ENCODE data around the gene AP5Z1. TPM values are rescaled to one million over a fixed set of nuclear protein-coding genes. Genes with fewer than 3 reads are reported as not detected.

The AP5Z1 gene
- total RNA-seq, 1 donor from 2014 or later: 111 TPM

DNA sequence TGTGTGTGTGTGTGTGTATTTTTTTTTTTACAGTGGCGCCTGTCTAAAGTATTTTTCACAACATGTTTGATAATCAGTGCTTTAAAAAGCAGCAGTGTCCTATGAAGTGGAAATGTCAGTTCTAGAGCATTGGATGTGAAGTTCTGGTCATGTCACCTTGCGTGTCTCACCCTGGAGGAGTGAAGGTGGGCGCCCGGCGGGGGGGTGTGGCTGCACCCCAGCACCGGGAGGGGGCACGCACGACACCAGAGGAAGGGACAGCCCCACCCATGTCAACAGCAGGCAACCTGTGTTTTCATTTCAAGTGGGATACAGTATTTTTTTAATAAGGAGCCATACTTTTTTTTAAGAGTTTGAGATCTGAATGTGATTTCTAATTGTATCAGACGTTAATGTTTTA, 4.5 kb upstream of the AP5Z1 start:
- no peaks in the 10 kb centered on the region for H3K9me3 Mint-ChIP-seq
- CTCF ChIA-PET: no interaction called here
- H3K4me1 Mint-ChIP-seq: peaks cover 20% of the 10 kb centered on the region
- H3K27me3 Mint-ChIP-seq: no peaks in the 10 kb centered on the region
- POLR2A ChIA-PET: no interaction called here
- ATAC-seq (ENCODE audit: low read depth) (no peak), DNase-seq (no peak)
- TF ChIP-seq, protein P1, sequence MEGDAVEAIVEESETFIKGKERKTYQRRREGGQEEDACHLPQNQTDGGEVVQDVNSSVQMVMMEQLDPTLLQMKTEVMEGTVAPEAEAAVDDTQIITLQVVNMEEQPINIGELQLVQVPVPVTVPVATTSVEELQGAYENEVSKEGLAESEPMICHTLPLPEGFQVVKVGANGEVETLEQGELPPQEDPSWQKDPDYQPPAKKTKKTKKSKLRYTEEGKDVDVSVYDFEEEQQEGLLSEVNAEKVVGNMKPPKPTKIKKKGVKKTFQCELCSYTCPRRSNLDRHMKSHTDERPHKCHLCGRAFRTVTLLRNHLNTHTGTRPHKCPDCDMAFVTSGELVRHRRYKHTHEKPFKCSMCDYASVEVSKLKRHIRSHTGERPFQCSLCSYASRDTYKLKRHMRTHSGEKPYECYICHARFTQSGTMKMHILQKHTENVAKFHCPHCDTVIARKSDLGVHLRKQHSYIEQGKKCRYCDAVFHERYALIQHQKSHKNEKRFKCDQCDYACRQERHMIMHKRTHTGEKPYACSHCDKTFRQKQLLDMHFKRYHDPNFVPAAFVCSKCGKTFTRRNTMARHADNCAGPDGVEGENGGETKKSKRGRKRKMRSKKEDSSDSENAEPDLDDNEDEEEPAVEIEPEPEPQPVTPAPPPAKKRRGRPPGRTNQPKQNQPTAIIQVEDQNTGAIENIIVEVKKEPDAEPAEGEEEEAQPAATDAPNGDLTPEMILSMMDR (IDR thresholded peaks at IDR 0.05): no peak
- intact Hi-C loops (cut with micrococcal nuclease): no loop called here
- H3K4me3 Mint-ChIP-seq: no peak overlapping the region
- peaks cover 22% of the 10 kb centered on the region for H3K36me3 Mint-ChIP-seq (ENCODE audit: low read depth)
- no peak overlapping the region for H3K27ac Mint-ChIP-seq

DNA sequence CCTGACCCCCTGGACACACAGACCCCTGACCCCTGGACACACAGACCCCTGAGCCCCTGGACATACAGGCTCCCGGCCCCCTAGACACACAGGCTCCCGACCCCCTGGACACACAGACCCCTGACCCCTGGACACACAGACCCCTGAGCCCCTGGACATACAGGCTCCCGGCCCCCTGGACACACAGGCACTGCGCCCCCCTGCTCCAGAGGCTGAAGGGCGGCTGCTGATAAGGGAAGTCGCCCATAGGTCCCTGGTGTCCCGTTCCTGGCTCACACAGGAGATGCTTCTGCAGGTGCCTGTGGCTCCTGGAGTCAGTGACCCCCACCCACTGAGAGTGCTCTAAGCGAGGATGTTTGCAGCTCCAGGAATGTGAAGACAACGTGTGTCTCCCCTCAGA, 3.7 kb upstream of the AP5Z1 start:
- Mint-ChIP-seq H3K4me1 (peaks cover 27% of the 10 kb centered on the region), H3K27ac (no peak overlapping the region), H3K9me3 (no peaks in the 10 kb centered on the region), H3K4me3 (no peak overlapping the region), H3K36me3 (ENCODE audit: low read depth) (peaks cover 20% of the 10 kb centered on the region), H3K27me3 (no peaks in the 10 kb centered on the region)
- ChIA-PET POLR2A (no interaction called here), CTCF (no interaction called here)
- TF ChIP-seq, protein P1 (IDR thresholded peaks at IDR 0.05): no peak
- ATAC-seq (ENCODE audit: low read depth): no peak
- no peak for DNase-seq
- intact Hi-C loops (cut with micrococcal nuclease): no loop called here

DNA sequence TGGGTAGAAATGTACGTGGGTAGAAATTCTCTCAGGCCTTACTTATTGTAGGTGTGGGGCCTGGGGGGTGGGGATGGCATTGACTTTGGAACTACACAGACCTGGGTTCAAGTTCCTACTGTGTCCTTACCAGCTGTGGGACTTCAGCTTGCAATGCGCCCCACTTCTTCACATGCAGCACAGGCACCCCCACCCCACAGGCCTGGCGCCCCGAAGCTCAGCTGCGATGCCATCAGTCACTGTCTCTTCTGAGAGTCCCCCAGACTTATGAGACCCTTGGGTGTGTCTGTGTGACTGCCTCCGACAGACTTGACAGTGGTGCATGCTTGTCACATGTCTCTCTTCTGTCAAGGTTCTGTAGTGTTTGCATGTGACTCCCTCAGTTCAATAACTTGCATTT, 3.1 kb upstream of the AP5Z1 start:
- Mint-ChIP-seq H3K27me3 (no peaks in the 10 kb centered on the region), H3K4me1 (peaks cover 31% of the 10 kb centered on the region), H3K4me3 (no peak overlapping the region), H3K27ac (no peak overlapping the region), H3K36me3 (ENCODE audit: low read depth) (peaks cover 18% of the 10 kb centered on the region), H3K9me3 (no peaks in the 10 kb centered on the region)
- POLR2A ChIA-PET: interaction anchor here (0.6 kb wide), 1 partner anchor 11 kb away, joined by 3 read pairs; no protein-coding TSS in a partner anchor
- no peak for DNase-seq
- ATAC-seq (ENCODE audit: low read depth): no peak
- CTCF ChIA-PET: no interaction called here
- TF ChIP-seq, protein P1 (IDR thresholded peaks at IDR 0.05): no peak
- intact Hi-C loops (cut with micrococcal nuclease): no loop called here

DNA sequence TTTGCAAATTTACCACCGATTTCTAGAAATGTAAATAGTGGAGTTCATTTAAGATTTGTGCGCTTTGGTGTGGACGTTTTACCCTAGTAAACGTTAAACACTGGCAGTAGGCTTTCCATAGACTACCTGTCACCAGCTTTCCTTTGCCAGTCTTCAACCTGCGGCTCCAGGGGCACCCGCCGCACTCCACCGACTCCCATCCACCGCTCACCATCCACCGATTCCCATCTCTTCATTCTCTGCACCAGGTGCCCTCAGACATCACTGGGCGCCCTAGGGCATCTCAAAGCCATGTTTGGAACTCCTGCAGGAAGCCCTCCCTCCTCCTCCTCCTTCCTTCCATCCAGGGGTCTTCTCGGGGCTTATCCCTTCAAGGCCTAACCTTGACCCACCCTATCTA, 1.4 kb upstream of the AP5Z1 start:
- peak overlapping the region; percentile 98 for H3K27ac Mint-ChIP-seq
- DNase-seq (no peak), ATAC-seq (ENCODE audit: low read depth) (no peak)
- H3K9me3 Mint-ChIP-seq: no peaks in the 10 kb centered on the region
- H3K27me3 Mint-ChIP-seq: no peaks in the 10 kb centered on the region
- POLR2A ChIA-PET: interaction anchor here (2.8 kb wide), 2 partner anchors 90 to 132 kb away, joined by 54 to 74 read pairs; partner anchors contain the start of gene FOXK1
- peaks cover 41% of the 10 kb centered on the region for H3K4me1 Mint-ChIP-seq
- peak overlapping the region; percentile 99 for H3K4me3 Mint-ChIP-seq
- peaks cover 25% of the 10 kb centered on the region for H3K36me3 Mint-ChIP-seq (ENCODE audit: low read depth)
- CTCF ChIA-PET: no interaction called here
- TF ChIP-seq, protein P1 (IDR thresholded peaks at IDR 0.05): no peak
- intact Hi-C loops (cut with micrococcal nuclease): no loop called here

DNA sequence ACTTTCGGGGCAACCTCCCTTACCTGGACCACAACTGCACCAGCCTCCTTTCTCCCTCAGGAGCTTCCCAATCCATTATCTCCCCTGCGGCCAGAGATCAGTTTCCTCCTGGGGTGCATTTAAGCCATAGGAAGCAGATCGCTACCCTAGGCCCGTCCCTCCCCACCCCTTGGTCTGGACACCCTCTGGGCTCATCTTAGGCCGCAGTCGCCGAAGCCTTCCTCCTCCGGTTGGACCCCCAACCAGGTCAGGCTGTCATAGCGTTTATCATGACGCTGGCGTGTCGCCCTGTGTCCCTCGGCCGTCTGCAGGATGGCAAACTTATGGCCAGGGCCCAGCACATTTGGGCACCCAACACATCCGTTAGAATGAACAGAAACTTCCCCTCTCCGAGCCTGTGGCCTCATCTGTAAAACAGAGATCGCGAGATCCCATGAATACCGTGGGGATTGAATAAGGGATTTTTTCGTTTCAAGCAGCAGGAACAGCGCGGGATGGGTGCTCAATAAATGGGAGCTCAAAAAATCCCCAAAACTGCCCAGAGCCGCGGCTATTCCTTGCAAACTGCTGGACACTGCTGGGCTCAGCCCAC, 669 bp upstream of the AP5Z1 start:
- Mint-ChIP-seq H3K4me3 (peak overlapping the region; percentile 99), H3K36me3 (ENCODE audit: low read depth) (peaks cover 26% of the 10 kb centered on the region), H3K4me1 (peaks cover 41% of the 10 kb centered on the region), H3K27ac (peak overlapping the region; percentile 98), H3K9me3 (no peaks in the 10 kb centered on the region), H3K27me3 (no peaks in the 10 kb centered on the region)
- DNase-seq: no peak
- POLR2A ChIA-PET: interaction anchor here (0.6 to 2.8 kb wide), 24 partner anchors 9 to 1682 kb away, joined by 3 to 74 read pairs (median 5); partner anchors contain the start of genes FOXK1 and RBAK
- TF ChIP-seq, protein P1 (IDR thresholded peaks at IDR 0.05): no peak
- peak; percentile 21 for ATAC-seq (ENCODE audit: low read depth)
- CTCF ChIA-PET: interaction anchor here (0.8 to 2.4 kb wide), 6 partner anchors 9 to 783 kb away, joined by 3 to 10 read pairs (median 5); partner anchors contain the start of gene FOXK1
- intact Hi-C loops (cut with micrococcal nuclease): loop anchor here (1.0 to 5.0 kb wide), 8 partner anchors 18 to 1472 kb away; partner anchors contain the start of genes FOXK1, RBAK and SDK1

Measured in activated B cell treated with CpG ODN at 0.5 μM for 24 hours (primary cell).